HepG2 (cell line): ENCODE measurements around the gene MEGF11. TPM values are rescaled to one million over a fixed set of nuclear protein-coding genes. Genes with fewer than 3 reads are reported as not detected.
A peak's percentile ranks its signal among the peaks of the same experiment; 100 is the strongest.

Source experiments
- AFF4 ChIP-seq: sonication (generic); formaldehyde crosslinking; IDR thresholded peaks from 2 replicates; pipeline ENCODE4 v1.4.0; 2020; ENCODE audit warnings: missing genetic modification reagents
- AKAP8 ChIP-seq: sonication (generic); formaldehyde crosslinking; IDR thresholded peaks from 2 replicates; pipeline ENCODE4 v1.5.1; 2020; ENCODE audit warnings: mild to moderate bottlenecking, missing genetic modification reagents
- SETDB1 ChIP-seq: sonication (generic); formaldehyde crosslinking; IDR thresholded peaks from 2 replicates; pipeline ENCODE4 v1.5.1; 2020; ENCODE audit warnings: missing genetic modification reagents, mild to moderate bottlenecking, borderline replicate concordance
- ZBTB25 ChIP-seq: IDR thresholded peaks from 2 replicates; pipeline ENCODE4 v1.6.1; 2018; ENCODE audit warnings: missing genetic modification reagents
- ZEB1 ChIP-seq: IDR thresholded peaks from 2 replicates; pipeline ENCODE4 v1.6.1; 2012; ENCODE audit warnings: mild to moderate bottlenecking, low read depth, inconsistent platforms; ENCODE audit not compliant: insufficient replicate concordance
- ZFP90 ChIP-seq: sonication (generic); formaldehyde crosslinking; IDR thresholded peaks from 2 replicates; pipeline ENCODE4 v1.8.0; 2022; ENCODE audit warnings: missing genetic modification reagents, mild to moderate bottlenecking, inconsistent platforms, borderline replicate concordance
- ZFYVE20 ChIP-seq: sonication (generic); formaldehyde crosslinking; IDR thresholded peaks from 2 replicates; pipeline ENCODE4 v1.8.0; 2023; ENCODE audit warnings: low read depth, mild to moderate bottlenecking, moderate library complexity, missing genetic modification reagents, borderline replicate concordance
- ZMYM3 ChIP-seq: sonication (generic); formaldehyde crosslinking; IDR thresholded peaks from 2 replicates; pipeline ENCODE4 v1.5.1; 2020; ENCODE audit warnings: mild to moderate bottlenecking, missing genetic modification reagents
- ZNF224 ChIP-seq: sonication (generic); formaldehyde crosslinking; IDR thresholded peaks from 2 replicates; pipeline ENCODE4 v1.5.0; 2020; ENCODE audit warnings: mild to moderate bottlenecking, missing genetic modification reagents
- ZNF281 ChIP-seq: sonication (generic); formaldehyde crosslinking; IDR thresholded peaks from 2 replicates; pipeline ENCODE4 v1.4.0; 2020; ENCODE audit warnings: missing genetic modification reagents, borderline replicate concordance
- ZNF773 ChIP-seq: sonication (generic); formaldehyde crosslinking; IDR thresholded peaks from 2 replicates; pipeline ENCODE4 v1.4.0; 2020; ENCODE audit warnings: missing genetic modification reagents, borderline replicate concordance
- polyA plus RNA-seq, 8 experiments: library from polyadenylated mRNA; depleted of rRNA in 3 of 8; stranded (reverse) in 7 of 8; unstranded in 1 of 8; fragments of >200 nt; fragmentation: Illumina TruSeq in 4 of 8; extraction: Trizol in 4 of 8; gene quantifications; 2 replicates each; pipeline versions ENCODE4 v1.2.1 to v1.2.3, GENCODE V29; 2011 to 2016; ENCODE audit warnings: low read depth in 4 of 8, missing spikeins in 1 of 8, mixed read lengths in 1 of 8; ENCODE audit not compliant: insufficient read depth in 1 of 8
- total RNA-seq, 5 experiments: library from RNA; depleted of rRNA; stranded (reverse); fragments of >200 nt; fragmentation: Illumina TruSeq; extraction: Trizol; gene quantifications; 2 replicates each; pipeline ENCODE4 v1.2.3, GENCODE V29; 2016; ENCODE audit warnings: low read depth in 1 of 5
- TF ChIP-seq, protein P1 (sequence below): sonication (generic); formaldehyde crosslinking; IDR thresholded peaks from 2 replicates; pipeline ENCODE4 v1.8.1; 2023; ENCODE audit warnings: missing genetic modification reagents, inconsistent platforms, borderline replicate concordance
- TF ChIP-seq, protein P2 (sequence below): sonication (generic); formaldehyde crosslinking; IDR thresholded peaks from 2 replicates; pipeline ENCODE4 v1.4.0; 2020; ENCODE audit warnings: missing genetic modification reagents

The MEGF11 gene
- total and polyA plus RNA-seq, 2 of the 13 experiments (the other 11 are each of a cell fraction or from before 2014, with no cell fraction given), result not detected

DNA sequence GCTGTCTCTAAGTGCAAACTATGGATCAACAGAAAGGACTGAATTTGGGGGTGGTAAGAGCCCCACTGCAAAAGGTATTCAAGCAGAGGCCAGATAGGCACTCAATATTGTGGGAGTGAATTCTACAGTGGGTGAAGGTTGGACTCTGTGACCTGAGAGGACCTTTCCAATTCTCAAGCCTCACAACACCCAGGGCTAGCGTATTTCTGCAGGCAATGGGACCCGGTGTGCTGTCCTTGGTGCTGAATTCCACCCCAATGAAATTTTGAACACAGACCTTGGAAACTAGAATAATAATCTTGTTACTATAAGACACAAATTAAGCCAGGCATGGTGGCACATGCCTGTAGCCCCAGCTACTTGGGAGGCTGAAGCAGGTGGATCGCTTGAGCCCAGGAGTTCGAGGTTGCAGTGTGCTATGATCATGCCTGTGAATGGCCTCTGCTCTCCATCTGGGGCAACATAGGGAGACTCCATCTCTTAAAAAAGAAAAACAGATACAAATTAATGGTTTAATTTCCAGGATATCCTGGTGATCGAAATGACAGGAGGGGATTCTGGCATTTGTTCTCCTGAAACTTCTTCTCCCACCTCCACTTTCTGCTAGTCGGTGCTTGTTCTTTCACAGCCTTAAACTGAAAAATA, 248.8 kb downstream of the MEGF11 start (continued):
- no peak for TF ChIP-seq ZNF281 (CRISPR knock-in tag)
- TF ChIP-seq, protein P1, sequence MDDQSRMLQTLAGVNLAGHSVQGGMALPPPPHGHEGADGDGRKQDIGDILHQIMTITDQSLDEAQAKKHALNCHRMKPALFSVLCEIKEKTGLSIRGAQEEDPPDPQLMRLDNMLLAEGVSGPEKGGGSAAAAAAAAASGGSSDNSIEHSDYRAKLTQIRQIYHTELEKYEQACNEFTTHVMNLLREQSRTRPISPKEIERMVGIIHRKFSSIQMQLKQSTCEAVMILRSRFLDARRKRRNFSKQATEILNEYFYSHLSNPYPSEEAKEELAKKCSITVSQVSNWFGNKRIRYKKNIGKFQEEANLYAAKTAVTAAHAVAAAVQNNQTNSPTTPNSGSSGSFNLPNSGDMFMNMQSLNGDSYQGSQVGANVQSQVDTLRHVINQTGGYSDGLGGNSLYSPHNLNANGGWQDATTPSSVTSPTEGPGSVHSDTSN (CRISPR knock-in tag), result 0 out of 2 replicates have a peak, but pooled peaks have one; percentile 60
- no peak for TF ChIP-seq ZMYM3 (CRISPR knock-in tag)
- TF ChIP-seq, protein P2, sequence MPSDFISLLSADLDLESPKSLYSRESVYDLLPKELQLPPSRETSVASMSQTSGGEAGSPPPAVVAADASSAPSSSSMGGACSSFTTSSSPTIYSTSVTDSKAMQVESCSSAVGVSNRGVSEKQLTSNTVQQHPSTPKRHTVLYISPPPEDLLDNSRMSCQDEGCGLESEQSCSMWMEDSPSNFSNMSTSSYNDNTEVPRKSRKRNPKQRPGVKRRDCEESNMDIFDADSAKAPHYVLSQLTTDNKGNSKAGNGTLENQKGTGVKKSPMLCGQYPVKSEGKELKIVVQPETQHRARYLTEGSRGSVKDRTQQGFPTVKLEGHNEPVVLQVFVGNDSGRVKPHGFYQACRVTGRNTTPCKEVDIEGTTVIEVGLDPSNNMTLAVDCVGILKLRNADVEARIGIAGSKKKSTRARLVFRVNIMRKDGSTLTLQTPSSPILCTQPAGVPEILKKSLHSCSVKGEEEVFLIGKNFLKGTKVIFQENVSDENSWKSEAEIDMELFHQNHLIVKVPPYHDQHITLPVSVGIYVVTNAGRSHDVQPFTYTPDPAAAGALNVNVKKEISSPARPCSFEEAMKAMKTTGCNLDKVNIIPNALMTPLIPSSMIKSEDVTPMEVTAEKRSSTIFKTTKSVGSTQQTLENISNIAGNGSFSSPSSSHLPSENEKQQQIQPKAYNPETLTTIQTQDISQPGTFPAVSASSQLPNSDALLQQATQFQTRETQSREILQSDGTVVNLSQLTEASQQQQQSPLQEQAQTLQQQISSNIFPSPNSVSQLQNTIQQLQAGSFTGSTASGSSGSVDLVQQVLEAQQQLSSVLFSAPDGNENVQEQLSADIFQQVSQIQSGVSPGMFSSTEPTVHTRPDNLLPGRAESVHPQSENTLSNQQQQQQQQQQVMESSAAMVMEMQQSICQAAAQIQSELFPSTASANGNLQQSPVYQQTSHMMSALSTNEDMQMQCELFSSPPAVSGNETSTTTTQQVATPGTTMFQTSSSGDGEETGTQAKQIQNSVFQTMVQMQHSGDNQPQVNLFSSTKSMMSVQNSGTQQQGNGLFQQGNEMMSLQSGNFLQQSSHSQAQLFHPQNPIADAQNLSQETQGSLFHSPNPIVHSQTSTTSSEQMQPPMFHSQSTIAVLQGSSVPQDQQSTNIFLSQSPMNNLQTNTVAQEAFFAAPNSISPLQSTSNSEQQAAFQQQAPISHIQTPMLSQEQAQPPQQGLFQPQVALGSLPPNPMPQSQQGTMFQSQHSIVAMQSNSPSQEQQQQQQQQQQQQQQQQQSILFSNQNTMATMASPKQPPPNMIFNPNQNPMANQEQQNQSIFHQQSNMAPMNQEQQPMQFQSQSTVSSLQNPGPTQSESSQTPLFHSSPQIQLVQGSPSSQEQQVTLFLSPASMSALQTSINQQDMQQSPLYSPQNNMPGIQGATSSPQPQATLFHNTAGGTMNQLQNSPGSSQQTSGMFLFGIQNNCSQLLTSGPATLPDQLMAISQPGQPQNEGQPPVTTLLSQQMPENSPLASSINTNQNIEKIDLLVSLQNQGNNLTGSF (CRISPR knock-in tag), result 0 out of 2 replicates have a peak, but pooled peaks have one; percentile 41
- 0 out of 2 replicates have a peak, but pooled peaks have one; percentile 40 for TF ChIP-seq ZNF773 (CRISPR knock-in tag)
- TF ChIP-seq ZEB1, result no peak
- TF ChIP-seq AFF4 (CRISPR knock-in tag), result no peak
- no peak for TF ChIP-seq ZFP90 (CRISPR knock-in tag)
- TF ChIP-seq AKAP8 (CRISPR knock-in tag), result no peak
- TF ChIP-seq ZBTB25 (CRISPR knock-in tag), result peak; percentile 74; the same call in 1 of the 2 replicates
- TF ChIP-seq ZFYVE20 (CRISPR knock-in tag), result no peak
- TF ChIP-seq SETDB1 (CRISPR knock-in tag), result no peak
- TF ChIP-seq ZNF224 (CRISPR knock-in tag), result no peak
